Fibroblast of peridontal ligament (primary cell): Measurements from ENCODE around the gene ARL4A.

Source experiments
- DNase-seq: peaks from one replicate; pipeline ENCODE4 v3.0.0-alpha.2; 2010; ENCODE audit errors: extremely low read depth

Gene ARL4A

DNA sequence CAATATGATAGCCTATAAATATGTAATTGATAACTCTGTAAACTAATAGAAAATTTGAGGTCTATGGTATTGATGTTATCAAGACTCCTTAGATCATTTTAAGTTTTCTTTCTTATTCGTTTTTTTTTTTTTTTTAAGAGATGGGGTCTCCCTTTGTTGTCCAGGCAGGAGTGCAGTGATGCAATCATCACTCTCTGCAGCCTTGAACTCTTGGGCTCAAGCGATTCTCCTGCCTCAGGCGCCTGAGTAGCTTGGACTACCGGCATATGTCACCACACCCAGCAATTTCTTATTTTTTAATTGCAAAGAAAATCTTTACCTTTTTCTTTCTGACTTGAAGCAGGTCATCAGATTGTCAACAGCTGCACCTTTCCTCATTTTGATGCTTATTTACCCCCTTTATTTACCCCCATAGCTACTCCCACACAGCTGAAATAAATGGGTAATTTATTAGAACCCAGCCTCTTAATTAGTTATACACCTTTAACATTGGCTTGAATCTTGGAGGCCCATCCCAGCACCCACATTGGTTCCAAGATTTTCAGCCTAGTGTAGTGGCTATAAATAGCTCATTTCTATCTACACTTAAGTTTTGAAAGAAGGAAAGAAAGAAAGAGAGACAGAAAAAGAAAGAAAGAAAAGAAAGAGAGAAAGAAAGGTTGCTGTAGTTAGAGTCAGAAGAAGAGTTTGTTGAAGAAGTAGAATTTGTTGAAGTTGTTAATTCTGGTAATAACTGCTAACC is 38.3 kb downstream of the ARL4A start:
- no peak for DNase-seq

DNA sequence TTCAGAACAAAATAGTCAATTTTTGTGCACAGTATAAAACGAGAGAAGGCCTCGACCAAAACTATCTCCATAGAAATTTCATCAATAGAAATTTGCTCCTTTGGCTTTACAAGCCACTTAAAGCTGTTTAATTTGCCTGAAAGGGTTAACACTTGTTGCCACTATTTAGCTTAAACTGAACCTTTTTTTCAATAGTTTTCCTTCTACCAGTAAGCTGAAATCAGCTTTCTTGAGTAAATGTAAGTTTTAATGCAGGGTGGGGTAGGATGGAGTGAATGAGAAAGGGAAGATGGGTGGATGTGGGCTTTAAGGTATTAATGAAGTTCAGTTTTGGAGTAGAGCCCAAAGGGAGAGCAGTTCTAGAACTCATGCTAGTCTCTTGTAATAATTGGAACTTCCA is 39.5 kb downstream of the ARL4A start:
- DNase-seq, result no peak

DNA sequence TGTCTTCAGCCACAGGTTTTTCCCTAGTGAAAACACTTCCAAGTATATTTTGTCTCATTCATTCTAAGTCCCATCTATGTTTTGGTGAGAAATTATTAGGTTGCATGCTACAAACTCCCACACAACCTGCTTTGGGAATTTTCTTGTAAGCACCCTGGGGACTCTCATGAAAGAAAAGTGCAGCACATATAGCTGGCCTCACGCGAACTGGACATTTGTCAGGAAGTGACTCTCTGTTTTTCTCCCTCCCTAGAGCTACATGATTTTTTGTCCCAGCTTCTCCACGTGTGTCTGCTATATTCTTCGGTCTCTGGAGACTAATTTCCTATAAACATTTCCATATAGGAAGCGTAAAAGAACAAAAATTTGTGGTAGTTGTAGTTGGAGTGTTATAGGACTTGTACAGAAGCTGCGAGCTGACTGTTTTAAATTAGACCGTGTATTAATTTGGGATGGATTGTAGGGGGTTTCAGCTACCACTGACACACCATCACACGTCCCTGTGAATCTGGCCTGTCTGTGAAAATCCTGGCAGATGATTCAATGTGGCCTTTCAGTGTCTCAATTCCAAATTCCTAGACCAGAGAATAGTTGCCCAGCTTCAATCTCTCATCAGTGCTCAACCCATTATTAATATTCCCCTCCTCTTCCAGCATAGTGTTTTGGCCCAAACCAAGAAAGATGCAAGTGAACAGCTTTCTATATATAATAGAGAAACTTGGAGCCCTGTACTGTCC is 40.2 kb downstream of the ARL4A start:
- DNase-seq, result no peak

DNA sequence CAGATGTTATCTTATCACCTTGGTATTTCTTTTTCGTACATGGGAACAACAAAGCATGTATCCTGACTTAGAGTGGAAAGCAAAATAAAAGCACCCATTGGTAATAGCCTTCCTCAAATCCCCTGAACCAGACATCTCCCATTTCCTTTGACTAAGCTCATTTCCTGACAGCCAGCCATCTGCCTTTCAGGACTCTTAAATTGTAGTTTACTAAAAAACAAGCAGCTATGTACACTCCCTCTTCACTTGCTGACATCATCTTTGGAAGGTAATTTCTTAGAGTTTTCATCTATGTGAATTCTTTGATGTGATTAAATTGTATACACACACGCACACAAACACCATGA is 40.7 kb downstream of the ARL4A start:
- no peak for DNase-seq

DNA sequence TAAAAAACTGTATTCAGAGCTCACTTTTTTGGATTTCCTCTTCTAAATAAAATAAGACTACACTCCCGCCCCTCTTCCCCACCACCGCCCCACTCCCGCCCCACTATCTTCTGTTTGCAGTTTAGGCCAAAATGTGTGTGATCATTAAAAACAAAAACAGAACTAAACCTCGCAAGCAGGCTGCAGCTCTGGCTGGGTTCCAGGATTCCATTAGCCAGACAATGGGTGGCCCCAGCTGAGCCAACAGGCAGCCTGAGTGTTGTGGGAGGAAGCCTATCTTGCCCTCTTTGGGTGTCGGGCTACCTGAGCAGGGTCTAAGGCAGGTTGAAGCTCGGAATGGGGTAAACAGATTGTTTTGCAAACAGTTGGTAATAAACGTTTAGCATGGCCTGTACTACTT is 41.7 kb downstream of the ARL4A start:
- DNase-seq, result no peak

DNA sequence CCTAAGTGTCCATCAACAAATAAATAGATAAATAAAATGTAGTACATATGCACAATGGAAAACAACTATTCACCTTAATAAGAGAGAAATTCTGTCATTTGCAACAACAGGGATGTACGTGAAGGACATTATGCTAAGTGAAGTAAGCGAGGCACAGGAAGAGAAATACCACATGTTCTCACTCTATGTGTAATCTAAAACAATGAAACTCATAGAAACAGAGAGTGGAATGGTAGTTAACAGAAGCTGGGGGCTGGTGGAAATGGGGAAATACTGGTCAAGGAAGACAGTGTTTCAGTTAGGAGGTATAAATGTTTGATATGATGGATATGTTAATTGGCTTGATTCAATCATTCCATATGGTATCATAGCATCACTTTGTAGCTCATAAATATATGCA is 43.1 kb downstream of the ARL4A start:
- no peak for DNase-seq

DNA sequence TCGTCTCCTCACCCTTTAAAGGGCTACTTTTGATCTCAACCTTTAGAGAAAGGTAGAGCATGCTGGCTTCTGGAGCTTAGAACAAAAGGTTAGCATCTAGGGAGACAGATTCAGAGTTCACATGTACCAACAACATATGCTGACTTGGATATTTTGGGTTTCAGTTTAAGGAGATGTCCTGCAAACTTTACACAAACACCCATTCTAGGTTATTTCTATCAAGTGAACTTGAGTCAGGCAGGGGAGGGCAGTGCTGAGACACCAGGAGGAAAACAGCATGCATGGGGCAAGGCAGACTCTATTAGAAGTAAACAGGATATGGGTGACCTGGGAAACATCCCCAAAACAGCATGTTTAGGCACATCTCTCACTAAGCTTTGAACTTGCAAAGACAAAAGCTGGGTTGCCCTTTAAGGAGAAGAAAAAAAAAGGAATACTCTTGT is 43.8 kb downstream of the ARL4A start:
- DNase-seq, result no peak

DNA sequence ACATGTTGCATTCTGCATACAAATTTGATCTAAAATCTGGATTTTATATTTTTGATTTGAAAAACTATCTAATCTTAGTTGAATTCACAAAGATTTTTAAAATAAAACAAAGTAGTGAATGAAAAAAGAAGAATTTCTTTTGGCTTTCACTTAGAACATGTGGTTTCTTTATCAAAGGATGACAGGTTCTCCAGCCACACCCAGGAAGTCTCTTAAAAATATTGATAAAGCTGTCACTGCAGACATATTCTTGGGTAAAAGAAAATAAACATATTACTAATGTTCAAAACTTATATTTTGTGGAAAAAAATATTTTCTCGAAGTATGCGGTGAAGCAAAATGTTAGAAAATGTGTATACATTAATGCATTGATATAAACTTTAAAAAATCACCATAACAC is 44.3 kb downstream of the ARL4A start:
- DNase-seq, result no peak

DNA sequence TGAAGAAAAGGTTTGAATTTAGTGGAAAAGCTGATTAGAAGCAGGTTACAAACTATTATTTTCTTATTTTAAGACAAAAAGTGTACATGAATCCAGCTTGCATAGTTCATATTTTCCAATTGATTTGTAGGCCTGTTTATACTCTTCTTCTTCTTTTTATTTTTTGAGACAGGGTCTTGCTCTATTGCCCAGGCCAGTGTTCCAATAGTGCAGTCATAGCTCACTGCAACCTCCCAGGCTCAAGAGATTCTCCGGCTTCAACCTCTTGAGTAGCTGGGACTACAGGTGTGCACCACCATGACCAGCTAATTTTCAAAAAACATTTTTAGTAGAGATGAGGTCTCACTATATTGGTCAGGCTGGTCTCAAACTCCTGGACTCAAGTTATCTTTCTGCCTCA is 45.0 kb downstream of the ARL4A start:
- DNase-seq, result no peak

DNA sequence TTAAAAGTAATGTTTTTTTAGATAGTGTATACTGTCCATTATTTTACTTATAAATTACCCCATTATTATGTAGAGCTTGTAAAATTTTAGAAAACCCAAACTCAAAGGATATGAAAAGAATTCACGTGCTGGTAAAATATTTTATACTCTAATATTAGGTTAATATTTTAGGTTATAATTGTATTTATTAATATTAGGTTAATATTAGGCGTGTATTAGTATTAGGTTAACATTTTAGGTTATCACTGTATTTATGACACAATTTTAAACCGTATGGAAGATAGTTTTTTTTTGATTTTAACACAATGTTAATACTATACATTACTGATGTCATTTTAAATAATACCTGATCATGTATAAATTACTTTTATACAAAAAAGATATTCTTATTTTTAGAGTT is 48.5 kb downstream of the ARL4A start:
- DNase-seq, result no peak

DNA sequence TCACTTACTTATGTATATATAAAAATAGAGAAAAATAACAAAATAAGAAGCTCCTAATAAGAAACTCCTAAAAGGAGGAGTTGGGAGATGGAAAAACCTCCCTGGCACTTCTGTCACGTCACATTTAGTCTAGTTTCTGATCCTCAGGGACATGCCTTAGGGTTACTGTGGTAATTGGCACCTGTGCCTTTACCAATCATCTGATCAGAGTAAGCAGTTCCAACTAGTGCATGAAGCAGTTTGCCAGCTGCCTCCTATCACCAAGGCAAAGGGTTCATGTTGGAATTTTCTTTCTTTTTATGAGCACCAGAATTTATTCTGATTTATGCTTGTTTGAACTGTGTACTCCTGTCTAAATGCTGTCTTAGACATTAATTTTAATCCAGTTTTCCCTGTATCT is 49.9 kb downstream of the ARL4A start:
- no peak for DNase-seq

DNA sequence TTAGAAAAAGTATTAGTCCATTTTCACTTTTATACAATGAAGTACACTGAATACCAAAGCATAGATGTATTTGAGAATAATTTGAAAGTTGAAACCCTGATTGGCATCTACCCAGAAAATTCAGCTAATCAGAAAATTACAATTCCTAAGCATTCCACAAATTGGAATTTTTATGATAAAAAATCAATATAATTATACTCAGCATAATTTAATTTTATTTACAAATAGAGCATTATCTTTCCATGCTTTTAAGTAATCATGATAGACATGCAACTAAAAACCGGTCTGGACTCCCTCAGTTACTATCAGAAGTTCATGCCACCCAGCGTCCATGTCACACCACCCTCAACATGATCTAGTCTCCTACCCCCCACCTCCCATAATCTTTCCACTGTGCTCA is 50.4 kb downstream of the ARL4A start:
- DNase-seq, result no peak

DNA sequence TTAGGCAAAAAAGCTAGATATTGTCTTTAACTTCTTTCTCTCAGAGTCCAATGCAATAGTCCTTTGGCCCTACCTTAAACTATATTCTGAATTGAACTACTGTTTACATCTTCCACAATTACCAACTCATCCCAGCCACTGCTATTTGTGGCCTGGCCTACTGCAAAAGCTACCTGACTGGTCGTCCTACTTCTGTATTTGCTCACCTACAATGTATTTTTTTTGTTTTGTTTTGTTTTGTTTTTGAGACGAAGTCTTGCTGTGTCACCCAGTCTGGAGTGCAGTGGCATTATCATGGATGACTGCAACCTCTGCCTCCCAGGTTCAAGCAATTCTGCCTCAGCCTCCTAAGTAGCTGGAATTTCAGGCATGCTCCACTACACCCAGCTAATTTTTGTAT is 51.2 kb downstream of the ARL4A start:
- DNase-seq, result no peak
